ENCODE results near the gene SLC28A3. TPM values are rescaled to one million over a fixed set of nuclear protein-coding genes. Genes with fewer than 3 reads are reported as not detected.

Gene SLC28A3
- total and polyA plus RNA-seq, 2 of the 8 experiments (the other 6 are each of a cell fraction or from before 2014, with no cell fraction given), result 0.02 TPM; not detected in 1

GRCh38 chr9:84305497-84306131 is 34.9 kb downstream of the SLC28A3 start (continued):
- TF ChIP-seq, protein P1, sequence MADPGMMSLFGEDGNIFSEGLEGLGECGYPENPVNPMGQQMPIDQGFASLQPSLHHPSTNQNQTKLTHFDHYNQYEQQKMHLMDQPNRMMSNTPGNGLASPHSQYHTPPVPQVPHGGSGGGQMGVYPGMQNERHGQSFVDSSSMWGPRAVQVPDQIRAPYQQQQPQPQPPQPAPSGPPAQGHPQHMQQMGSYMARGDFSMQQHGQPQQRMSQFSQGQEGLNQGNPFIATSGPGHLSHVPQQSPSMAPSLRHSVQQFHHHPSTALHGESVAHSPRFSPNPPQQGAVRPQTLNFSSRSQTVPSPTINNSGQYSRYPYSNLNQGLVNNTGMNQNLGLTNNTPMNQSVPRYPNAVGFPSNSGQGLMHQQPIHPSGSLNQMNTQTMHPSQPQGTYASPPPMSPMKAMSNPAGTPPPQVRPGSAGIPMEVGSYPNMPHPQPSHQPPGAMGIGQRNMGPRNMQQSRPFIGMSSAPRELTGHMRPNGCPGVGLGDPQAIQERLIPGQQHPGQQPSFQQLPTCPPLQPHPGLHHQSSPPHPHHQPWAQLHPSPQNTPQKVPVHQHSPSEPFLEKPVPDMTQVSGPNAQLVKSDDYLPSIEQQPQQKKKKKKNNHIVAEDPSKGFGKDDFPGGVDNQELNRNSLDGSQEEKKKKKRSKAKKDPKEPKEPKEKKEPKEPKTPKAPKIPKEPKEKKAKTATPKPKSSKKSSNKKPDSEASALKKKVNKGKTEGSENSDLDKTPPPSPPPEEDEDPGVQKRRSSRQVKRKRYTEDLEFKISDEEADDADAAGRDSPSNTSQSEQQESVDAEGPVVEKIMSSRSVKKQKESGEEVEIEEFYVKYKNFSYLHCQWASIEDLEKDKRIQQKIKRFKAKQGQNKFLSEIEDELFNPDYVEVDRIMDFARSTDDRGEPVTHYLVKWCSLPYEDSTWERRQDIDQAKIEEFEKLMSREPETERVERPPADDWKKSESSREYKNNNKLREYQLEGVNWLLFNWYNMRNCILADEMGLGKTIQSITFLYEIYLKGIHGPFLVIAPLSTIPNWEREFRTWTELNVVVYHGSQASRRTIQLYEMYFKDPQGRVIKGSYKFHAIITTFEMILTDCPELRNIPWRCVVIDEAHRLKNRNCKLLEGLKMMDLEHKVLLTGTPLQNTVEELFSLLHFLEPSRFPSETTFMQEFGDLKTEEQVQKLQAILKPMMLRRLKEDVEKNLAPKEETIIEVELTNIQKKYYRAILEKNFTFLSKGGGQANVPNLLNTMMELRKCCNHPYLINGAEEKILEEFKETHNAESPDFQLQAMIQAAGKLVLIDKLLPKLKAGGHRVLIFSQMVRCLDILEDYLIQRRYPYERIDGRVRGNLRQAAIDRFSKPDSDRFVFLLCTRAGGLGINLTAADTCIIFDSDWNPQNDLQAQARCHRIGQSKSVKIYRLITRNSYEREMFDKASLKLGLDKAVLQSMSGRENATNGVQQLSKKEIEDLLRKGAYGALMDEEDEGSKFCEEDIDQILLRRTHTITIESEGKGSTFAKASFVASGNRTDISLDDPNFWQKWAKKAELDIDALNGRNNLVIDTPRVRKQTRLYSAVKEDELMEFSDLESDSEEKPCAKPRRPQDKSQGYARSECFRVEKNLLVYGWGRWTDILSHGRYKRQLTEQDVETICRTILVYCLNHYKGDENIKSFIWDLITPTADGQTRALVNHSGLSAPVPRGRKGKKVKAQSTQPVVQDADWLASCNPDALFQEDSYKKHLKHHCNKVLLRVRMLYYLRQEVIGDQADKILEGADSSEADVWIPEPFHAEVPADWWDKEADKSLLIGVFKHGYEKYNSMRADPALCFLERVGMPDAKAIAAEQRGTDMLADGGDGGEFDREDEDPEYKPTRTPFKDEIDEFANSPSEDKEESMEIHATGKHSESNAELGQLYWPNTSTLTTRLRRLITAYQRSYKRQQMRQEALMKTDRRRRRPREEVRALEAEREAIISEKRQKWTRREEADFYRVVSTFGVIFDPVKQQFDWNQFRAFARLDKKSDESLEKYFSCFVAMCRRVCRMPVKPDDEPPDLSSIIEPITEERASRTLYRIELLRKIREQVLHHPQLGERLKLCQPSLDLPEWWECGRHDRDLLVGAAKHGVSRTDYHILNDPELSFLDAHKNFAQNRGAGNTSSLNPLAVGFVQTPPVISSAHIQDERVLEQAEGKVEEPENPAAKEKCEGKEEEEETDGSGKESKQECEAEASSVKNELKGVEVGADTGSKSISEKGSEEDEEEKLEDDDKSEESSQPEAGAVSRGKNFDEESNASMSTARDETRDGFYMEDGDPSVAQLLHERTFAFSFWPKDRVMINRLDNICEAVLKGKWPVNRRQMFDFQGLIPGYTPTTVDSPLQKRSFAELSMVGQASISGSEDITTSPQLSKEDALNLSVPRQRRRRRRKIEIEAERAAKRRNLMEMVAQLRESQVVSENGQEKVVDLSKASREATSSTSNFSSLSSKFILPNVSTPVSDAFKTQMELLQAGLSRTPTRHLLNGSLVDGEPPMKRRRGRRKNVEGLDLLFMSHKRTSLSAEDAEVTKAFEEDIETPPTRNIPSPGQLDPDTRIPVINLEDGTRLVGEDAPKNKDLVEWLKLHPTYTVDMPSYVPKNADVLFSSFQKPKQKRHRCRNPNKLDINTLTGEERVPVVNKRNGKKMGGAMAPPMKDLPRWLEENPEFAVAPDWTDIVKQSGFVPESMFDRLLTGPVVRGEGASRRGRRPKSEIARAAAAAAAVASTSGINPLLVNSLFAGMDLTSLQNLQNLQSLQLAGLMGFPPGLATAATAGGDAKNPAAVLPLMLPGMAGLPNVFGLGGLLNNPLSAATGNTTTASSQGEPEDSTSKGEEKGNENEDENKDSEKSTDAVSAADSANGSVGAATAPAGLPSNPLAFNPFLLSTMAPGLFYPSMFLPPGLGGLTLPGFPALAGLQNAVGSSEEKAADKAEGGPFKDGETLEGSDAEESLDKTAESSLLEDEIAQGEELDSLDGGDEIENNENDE (IDR thresholded peaks at IDR 0.05; ENCODE audit: insufficient replicate concordance, low read length), result no peak
- TF ChIP-seq GABPA (IDR thresholded peaks at IDR 0.05; ENCODE audit: borderline replicate concordance, insufficient read depth, low read length) (no peak), CTBP2 (IDR thresholded peaks at IDR 0.05; ENCODE audit: borderline replicate concordance, insufficient read depth, insufficient read length, low read length) (no peak), ASH2L (IDR thresholded peaks at IDR 0.05; ENCODE audit: low read length) (no peak), HDAC6 (IDR thresholded peaks at IDR 0.05; ENCODE audit: low read depth, low read length) (no peak), ATF2 (IDR thresholded peaks at IDR 0.05; ENCODE audit: low read length) (no peak), TCF12 (IDR thresholded peaks at IDR 0.05; ENCODE audit: low read depth, low read length) (no peak), NANOG (IDR thresholded peaks at IDR 0.05; ENCODE audit: insufficient read depth, low read depth, low read length, poor library complexity, severe bottlenecking) (no peak), KDM1A (IDR thresholded peaks at IDR 0.05; ENCODE audit: borderline replicate concordance, low read length) (no peak)
